D721Med (cell line): ENCODE measurements around the gene HMOX2.

Experiments
- DNase-seq: peaks from one replicate; pipeline ENCODE4 v3.0.0; 2011; ENCODE audit warnings: low spot score; ENCODE audit not compliant: insufficient read length
- FAIRE-seq: peaks from 2 replicates; lab custom pipeline; 2011; peaks lifted over from hg19 to GRCh38; lab: Jason Lieb, UNC
- TF ChIP-seq, protein P1 (sequence below): IDR thresholded peaks from 2 replicates; pipeline ENCODE4 v1.5.1; 2012; ENCODE audit warnings: mild to moderate bottlenecking, control low read depth; ENCODE audit not compliant: insufficient read depth; ENCODE audit errors: missing control alignments

Gene HMOX2

DNA sequence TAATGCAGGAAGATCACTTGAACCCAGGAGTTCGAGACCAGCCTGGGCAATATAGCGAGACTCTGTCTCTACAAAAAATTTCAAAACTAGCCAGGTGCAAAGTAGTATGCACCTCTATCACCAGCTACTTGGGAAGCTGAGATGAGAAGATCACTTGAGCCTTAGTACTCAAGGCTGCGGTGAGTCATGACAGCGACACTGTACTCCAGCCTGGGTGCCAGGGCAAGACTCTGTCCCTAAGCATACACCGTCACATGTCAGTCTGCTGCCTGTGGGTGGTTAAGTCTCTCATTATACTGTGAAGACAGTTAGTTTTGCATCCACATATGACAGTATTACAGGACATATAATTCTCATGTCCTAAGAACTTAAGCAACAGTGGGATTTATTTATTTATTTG is 23.5 kb upstream of the HMOX2 start:
- DNase-seq = no peak
- TF ChIP-seq, protein P1, sequence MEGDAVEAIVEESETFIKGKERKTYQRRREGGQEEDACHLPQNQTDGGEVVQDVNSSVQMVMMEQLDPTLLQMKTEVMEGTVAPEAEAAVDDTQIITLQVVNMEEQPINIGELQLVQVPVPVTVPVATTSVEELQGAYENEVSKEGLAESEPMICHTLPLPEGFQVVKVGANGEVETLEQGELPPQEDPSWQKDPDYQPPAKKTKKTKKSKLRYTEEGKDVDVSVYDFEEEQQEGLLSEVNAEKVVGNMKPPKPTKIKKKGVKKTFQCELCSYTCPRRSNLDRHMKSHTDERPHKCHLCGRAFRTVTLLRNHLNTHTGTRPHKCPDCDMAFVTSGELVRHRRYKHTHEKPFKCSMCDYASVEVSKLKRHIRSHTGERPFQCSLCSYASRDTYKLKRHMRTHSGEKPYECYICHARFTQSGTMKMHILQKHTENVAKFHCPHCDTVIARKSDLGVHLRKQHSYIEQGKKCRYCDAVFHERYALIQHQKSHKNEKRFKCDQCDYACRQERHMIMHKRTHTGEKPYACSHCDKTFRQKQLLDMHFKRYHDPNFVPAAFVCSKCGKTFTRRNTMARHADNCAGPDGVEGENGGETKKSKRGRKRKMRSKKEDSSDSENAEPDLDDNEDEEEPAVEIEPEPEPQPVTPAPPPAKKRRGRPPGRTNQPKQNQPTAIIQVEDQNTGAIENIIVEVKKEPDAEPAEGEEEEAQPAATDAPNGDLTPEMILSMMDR = no peak
- no peak for FAIRE-seq

DNA sequence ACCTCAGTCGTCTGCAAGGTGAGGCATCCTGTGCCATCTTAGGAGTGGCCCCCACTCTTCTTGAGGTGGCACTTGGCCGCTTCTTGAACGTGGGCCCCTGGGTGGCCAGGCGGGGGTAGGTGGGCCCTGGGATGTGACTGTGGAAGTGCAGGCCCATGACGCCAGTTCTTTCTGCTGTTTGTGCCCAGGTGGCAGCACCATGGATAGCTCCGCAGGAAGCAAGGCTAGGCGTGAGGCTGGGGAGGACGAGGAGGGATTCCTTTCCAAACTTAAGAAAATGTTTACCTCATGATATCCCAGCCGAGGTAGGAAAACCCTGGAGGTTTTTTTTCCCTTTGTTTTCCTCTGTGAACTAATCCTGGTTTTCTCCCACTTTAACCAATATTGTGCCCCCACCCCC is 21.6 kb upstream of the HMOX2 start:
- FAIRE-seq (no peak), DNase-seq (no peak)
- TF ChIP-seq, protein P1 = no peak

DNA sequence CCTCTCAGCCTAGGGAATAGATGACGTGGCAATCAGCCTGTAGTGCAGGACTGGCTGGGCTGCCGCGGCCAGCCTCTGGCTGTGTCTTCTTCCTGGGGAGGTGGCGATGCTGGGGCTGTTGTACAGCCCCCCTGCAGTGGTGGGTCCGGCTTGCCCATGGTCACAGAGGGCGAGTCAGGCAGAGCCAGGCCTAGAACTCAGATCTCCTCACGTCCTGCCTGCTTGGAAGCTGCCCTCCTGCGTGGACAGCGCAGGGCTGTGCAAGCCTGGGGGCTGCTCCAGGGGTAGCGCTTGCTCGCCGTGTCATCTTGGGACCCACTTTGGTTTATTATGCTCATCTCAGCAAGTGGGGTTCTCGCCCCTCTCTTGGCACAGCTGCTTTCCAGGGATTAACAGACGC is 21.1 kb upstream of the HMOX2 start:
- FAIRE-seq = no peak
- TF ChIP-seq, protein P1 = no peak

DNA sequence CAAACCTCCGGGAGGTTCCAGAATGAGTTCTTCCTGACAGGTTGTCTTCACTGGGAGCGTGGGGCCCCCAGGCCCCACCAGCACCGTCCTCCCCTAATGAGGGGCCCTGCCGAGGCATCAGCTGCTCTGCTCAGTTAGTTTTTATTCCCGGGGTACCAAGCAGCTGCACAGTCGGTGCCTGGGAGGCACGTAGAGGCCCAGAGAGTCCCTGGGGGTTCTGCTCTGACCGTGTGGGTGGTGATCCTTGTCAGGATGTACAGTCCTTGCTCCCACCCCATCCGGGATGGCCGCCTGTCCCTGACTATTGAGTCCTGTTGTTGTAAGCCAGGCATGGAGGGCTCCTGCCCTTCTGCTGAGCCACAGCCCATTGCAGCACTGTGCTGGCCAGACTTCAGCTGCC is 20.2 kb upstream of the HMOX2 start:
- TF ChIP-seq, protein P1 = no peak
- DNase-seq (no peak), FAIRE-seq (no peak)

More for the DNA sequence above, 21.1 kb upstream of the HMOX2 start:
- DNase-seq = no peak

DNA sequence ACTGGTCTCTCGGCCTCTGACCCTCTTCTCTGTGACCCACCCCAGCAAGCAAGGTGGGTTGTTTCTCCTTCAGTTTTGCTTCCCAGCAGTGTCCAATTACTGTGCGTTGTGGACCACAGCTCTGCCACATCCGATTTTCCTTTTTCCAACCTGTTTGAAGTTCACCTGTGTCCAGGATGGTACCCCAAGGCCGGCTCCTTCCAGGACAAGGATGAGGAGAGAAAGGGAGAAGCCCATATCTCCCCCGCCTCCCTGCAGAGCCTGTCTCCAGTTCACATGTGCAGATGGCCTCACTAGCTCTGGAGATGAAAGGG is 15.3 kb upstream of the HMOX2 start:
- no peak for FAIRE-seq
- no peak for DNase-seq
- TF ChIP-seq, protein P1 = no peak

DNA sequence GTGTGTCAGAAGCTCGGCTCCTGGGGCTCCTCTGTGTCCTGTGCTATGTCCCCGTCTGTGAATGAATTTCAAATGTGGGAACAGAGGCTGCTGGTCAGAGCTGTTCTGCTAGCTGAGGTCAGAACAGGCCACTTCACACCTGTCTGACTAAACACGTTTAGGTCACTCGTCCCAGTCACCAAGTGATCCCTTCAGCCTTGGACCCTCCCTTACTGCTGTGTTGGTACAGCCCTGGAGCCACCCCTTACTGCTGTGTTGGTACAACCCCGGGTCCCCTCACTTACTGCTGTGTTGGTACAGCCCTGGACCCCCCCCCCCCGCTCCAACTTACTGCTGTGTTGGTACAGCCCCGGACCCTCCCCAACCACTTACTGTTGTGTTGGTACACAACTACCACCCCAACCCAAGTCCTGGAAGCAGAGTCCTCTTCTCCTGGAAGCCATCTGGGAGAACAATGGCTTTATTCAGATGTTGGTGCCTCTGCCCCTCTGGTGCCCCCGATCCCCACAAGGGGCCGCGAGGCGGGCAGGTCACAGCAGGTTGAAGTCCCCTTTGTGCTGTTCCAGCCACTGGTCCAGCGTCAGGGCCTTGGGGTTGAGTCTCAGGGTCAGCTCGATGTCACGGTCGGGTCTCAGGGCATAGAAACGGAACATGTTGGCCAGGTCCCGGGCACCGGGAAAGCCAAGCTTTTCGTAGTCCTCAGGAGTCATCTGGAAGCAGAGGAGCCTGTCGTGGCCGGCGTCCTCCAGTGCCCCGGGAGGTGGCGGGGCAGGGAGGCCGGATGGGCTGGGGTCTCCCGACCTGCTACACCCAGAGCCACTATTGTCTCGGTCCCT is 14.7 kb upstream of the HMOX2 start:
- TF ChIP-seq, protein P1 = no peak

DNA sequence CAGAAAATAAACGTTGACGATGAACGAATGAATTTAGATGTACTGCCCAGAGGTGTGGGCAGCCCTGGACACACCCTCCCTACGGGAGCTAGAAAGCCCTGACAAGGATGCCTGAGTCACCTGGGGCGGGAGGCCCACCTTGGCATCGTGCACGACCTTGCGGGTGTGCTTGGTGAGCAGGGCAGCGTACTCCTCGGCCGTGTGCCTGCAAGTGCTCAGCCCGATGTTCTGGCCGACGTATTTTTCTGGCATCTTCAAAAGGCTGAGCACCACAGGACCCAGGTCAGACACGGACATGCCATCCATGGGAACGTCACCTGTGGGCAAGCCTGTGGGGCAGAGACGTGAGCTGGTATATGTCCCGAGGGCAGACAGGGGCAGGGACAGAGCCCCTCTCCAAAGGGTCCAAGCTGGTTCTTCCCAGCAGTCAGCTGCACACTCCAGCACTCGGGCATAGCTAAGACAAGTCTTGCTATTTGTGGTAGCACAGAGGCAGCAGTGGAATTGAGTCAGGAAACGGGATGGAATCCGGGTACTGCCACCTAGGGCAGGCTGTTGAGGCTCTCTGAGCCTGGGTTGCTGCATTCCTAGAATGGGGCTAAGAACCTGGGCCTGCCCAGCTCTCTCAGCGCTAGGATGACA is 12.6 kb upstream of the HMOX2 start:
- TF ChIP-seq, protein P1 = no peak
- FAIRE-seq = no peak
- DNase-seq = no peak

More for the DNA sequence above, 14.7 kb upstream of the HMOX2 start:
- FAIRE-seq = no peak
- no peak for DNase-seq
